HepG2 (cell line): ENCODE results near the gene CIAO2A. TPM values are rescaled to one million over a fixed set of nuclear protein-coding genes. Genes with fewer than 3 reads are reported as not detected.

Experiments used
- ATM ChIP-seq: fragments of 450-650 bp; IDR thresholded peaks from 2 replicates; pipeline ENCODE4 v1.7.1; 2017; ENCODE audit warnings: mild to moderate bottlenecking, borderline replicate concordance
- CHD2 ChIP-seq: IDR thresholded peaks from 2 replicates; pipeline ENCODE4 v1.6.1; 2011; ENCODE audit warnings: low read depth, low read length, improper control_type of control experiment
- CREM ChIP-seq, 2 experiments: sonication (generic) in 1 of 2; formaldehyde crosslinking in 1 of 2; IDR thresholded peaks; 2 replicates each; pipeline versions ENCODE4 v1.4.0 to v1.6.1; 2016 to 2020; ENCODE audit warnings: antibody characterized with exemption in 1 of 2, mild to moderate bottlenecking in 1 of 2, missing genetic modification reagents in 1 of 2
- DDIT3 ChIP-seq: sonication (generic); formaldehyde crosslinking; IDR thresholded peaks from 2 replicates; pipeline ENCODE4 v1.4.0; 2020; ENCODE audit warnings: mild to moderate bottlenecking, missing genetic modification reagents
- GABPB1 ChIP-seq: IDR thresholded peaks from 2 replicates; pipeline ENCODE4 v1.6.1; 2016; ENCODE audit warnings: mild to moderate bottlenecking, missing genetic modification reagents, moderate library complexity, missing compliant biosample characterization
- HMG20B ChIP-seq: conservative IDR thresholded peaks from 2 replicates; pipeline ENCODE4 v1.6.1; 2016; ENCODE audit warnings: missing genetic modification reagents, missing compliant biosample characterization
- IRF1 ChIP-seq: sonication (generic); formaldehyde crosslinking; IDR thresholded peaks from 2 replicates; pipeline ENCODE4 v1.4.0; 2020; ENCODE audit warnings: low read depth, mild to moderate bottlenecking, missing genetic modification reagents
- KLF15 ChIP-seq: sonication (generic); formaldehyde crosslinking; IDR thresholded peaks from 2 replicates; pipeline ENCODE4 v1.8.1; 2023; ENCODE audit warnings: borderline replicate concordance, mild to moderate bottlenecking, inconsistent platforms, missing genetic modification reagents, mixed read lengths
- NR2C2 ChIP-seq: sonication (generic); formaldehyde crosslinking; IDR thresholded peaks from 2 replicates; pipeline ENCODE4 v1.4.0; 2020; ENCODE audit warnings: missing genetic modification reagents, mild to moderate bottlenecking, moderate library complexity, borderline replicate concordance
- PAF1 ChIP-seq: IDR thresholded peaks from 2 replicates; pipeline ENCODE4 v1.6.1; 2016; ENCODE audit warnings: missing genetic modification reagents, missing compliant biosample characterization
- RXRB ChIP-seq: IDR thresholded peaks from 2 replicates; pipeline ENCODE4 v1.6.1; 2016; ENCODE audit warnings: borderline replicate concordance, missing genetic modification reagents, missing compliant biosample characterization
- SETDB1 ChIP-seq: sonication (generic); formaldehyde crosslinking; IDR thresholded peaks from 2 replicates; pipeline ENCODE4 v1.5.1; 2020; ENCODE audit warnings: missing genetic modification reagents, mild to moderate bottlenecking, borderline replicate concordance
- SRSF4 ChIP-seq: fragments of 200-400 bp; formaldehyde crosslinking; IDR thresholded peaks from one replicate; pipeline ENCODE4 v1.6.1; 2018; ENCODE audit warnings: mild to moderate bottlenecking, low read depth, low read length, moderate library complexity; ENCODE audit not compliant: poor library complexity, severe bottlenecking
- TCF7 ChIP-seq: sonication (generic); IDR thresholded peaks from 2 replicates; pipeline ENCODE4 v1.6.1; 2016; ENCODE audit warnings: antibody characterized with exemption, low read depth
- THRA ChIP-seq: sonication (generic); formaldehyde crosslinking; IDR thresholded peaks from 2 replicates; pipeline ENCODE4 v1.4.0; 2020; ENCODE audit warnings: missing genetic modification reagents, borderline replicate concordance
- YEATS2 ChIP-seq: sonication (generic); formaldehyde crosslinking; IDR thresholded peaks from 2 replicates; pipeline ENCODE4 v1.4.0; 2020; ENCODE audit warnings: missing genetic modification reagents, borderline replicate concordance
- ZNF430 ChIP-seq: sonication (generic); formaldehyde crosslinking; IDR thresholded peaks from 2 replicates; pipeline ENCODE4 v1.9.0; 2021; ENCODE audit warnings: mild to moderate bottlenecking, missing genetic modification reagents
- ZNF512 ChIP-seq: sonication (generic); formaldehyde crosslinking; IDR thresholded peaks from 2 replicates; pipeline ENCODE4 v1.4.0; 2020; ENCODE audit warnings: mild to moderate bottlenecking, missing genetic modification reagents
- ZNF552 ChIP-seq: sonication (generic); formaldehyde crosslinking; IDR thresholded peaks from 2 replicates; pipeline ENCODE4 v1.9.0; 2022; ENCODE audit warnings: missing genetic modification reagents, mild to moderate bottlenecking, borderline replicate concordance
- ZNF580 ChIP-seq: IDR thresholded peaks from 2 replicates; pipeline ENCODE4 v1.6.1; 2016; ENCODE audit warnings: low read depth, borderline replicate concordance
- ZNF687 ChIP-seq: sonication (generic); formaldehyde crosslinking; IDR thresholded peaks from 2 replicates; pipeline ENCODE4 v1.5.1; 2020; ENCODE audit warnings: mild to moderate bottlenecking, missing genetic modification reagents, moderate library complexity
- ZNF7 ChIP-seq: IDR thresholded peaks from 2 replicates; pipeline ENCODE4 v1.6.1; 2016; ENCODE audit warnings: missing biosample characterization, missing genetic modification reagents
- polyA plus RNA-seq, 8 experiments: library from polyadenylated mRNA; depleted of rRNA in 3 of 8; stranded (reverse) in 7 of 8; unstranded in 1 of 8; fragments of >200 nt; fragmentation: Illumina TruSeq in 4 of 8; extraction: Trizol in 4 of 8; gene quantifications; 2 replicates each; pipeline versions ENCODE4 v1.2.1 to v1.2.3, GENCODE V29; 2011 to 2016; ENCODE audit warnings: low read depth in 4 of 8, missing spikeins in 1 of 8, mixed read lengths in 1 of 8; ENCODE audit not compliant: insufficient read depth in 1 of 8
- total RNA-seq, 5 experiments: library from RNA; depleted of rRNA; stranded (reverse); fragments of >200 nt; fragmentation: Illumina TruSeq; extraction: Trizol; gene quantifications; 2 replicates each; pipeline ENCODE4 v1.2.3, GENCODE V29; 2016; ENCODE audit warnings: low read depth in 1 of 5

CIAO2A gene
- total and polyA plus RNA-seq, 2 of the 13 experiments (the other 11 are each of a cell fraction or from before 2014, with no cell fraction given) = 83.0 to 100 TPM

GRCh38 chr15:64072812-64073211 is 20.8 kb downstream of the CIAO2A start (continued):
- no peak for TF ChIP-seq ZNF512 (CRISPR knock-in tag)
- TF ChIP-seq SETDB1 (CRISPR knock-in tag) = no peak
- no peak for TF ChIP-seq NR2C2 (CRISPR knock-in tag)
- no peak for TF ChIP-seq CHD2
- peak; percentile 85 for TF ChIP-seq CREM (IDR thresholded peaks at IDR 0.05)
- TF ChIP-seq CREM (CRISPR knock-in tag; IDR thresholded peaks at IDR 0.05) = no peak
- peak; percentile 36; the same call in 1 of the 2 replicates for TF ChIP-seq YEATS2 (CRISPR knock-in tag)
- no peak for TF ChIP-seq SRSF4
- no peak for TF ChIP-seq ZNF687 (CRISPR knock-in tag)
- 0 out of 2 replicates have a peak, but pooled peaks have one; percentile 57 for TF ChIP-seq ZNF580
- no peak for TF ChIP-seq KLF15 (CRISPR knock-in tag)
- TF ChIP-seq ZNF7 (CRISPR knock-in tag) = peak; percentile 47; the same call in 1 of the 2 replicates
- TF ChIP-seq GABPB1 (CRISPR knock-in tag) = 0 out of 2 replicates have a peak, but pooled peaks have one; percentile 24
- TF ChIP-seq TCF7 = peak; percentile 76
- TF ChIP-seq IRF1 (CRISPR knock-in tag) = no peak
- TF ChIP-seq PAF1 (CRISPR knock-in tag) = no peak
- TF ChIP-seq ATM = no peak
- peak; percentile 97 for TF ChIP-seq RXRB (CRISPR knock-in tag)
- peak; percentile 91 for TF ChIP-seq THRA (CRISPR knock-in tag)
- no peak for TF ChIP-seq DDIT3
- TF ChIP-seq HMG20B (CRISPR knock-in tag) = peak; percentile 87; the same call in 1 of the 2 replicates
- no peak for TF ChIP-seq ZNF430 (CRISPR knock-in tag)
- no peak for TF ChIP-seq ZNF552 (CRISPR knock-in tag)
